Hepatocyte (in vitro differentiated cells): ENCODE data around the gene SNX19.

Experiments
- EZH2phosphoT487 ChIP-seq: fragments of 200-600 bp; sonication (generic); IDR thresholded peaks from one replicate; pipeline ENCODE4 v1.6.1; 2018; ENCODE audit warnings: antibody characterized with exemption, mild to moderate bottlenecking, low read depth, moderate library complexity; ENCODE audit not compliant: unreplicated experiment, severe bottlenecking
- TF ChIP-seq, protein P1 (sequence below): fragments of 200-600 bp; sonication (generic); IDR thresholded peaks from 2 replicates; pipeline ENCODE4 v1.5.1; 2016; ENCODE audit warnings: antibody characterized with exemption, mild to moderate bottlenecking; ENCODE audit not compliant: poor library complexity

DNA sequence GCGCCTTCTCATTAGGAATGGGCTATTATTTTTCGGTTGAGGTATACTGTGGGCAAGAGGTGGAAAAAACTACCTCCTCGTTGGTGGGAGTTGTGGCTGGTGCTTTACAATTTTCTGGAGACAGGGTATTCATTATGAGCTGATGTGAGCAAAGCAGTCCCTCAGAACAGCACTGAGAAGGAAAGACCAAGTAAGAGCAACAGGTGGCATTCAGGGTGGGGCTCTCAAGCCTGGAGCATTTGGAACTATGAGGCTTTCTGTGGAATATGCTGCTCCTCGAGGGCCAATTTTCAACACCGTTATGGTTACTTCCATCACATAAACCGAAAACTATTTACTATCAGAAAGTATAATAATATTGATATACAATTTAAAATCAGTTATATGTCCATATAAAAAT, 3.7 kb downstream of the SNX19 start:
- TF ChIP-seq, protein P1, sequence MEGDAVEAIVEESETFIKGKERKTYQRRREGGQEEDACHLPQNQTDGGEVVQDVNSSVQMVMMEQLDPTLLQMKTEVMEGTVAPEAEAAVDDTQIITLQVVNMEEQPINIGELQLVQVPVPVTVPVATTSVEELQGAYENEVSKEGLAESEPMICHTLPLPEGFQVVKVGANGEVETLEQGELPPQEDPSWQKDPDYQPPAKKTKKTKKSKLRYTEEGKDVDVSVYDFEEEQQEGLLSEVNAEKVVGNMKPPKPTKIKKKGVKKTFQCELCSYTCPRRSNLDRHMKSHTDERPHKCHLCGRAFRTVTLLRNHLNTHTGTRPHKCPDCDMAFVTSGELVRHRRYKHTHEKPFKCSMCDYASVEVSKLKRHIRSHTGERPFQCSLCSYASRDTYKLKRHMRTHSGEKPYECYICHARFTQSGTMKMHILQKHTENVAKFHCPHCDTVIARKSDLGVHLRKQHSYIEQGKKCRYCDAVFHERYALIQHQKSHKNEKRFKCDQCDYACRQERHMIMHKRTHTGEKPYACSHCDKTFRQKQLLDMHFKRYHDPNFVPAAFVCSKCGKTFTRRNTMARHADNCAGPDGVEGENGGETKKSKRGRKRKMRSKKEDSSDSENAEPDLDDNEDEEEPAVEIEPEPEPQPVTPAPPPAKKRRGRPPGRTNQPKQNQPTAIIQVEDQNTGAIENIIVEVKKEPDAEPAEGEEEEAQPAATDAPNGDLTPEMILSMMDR: no peak
- no peak for TF ChIP-seq EZH2phosphoT487
